MM.1S (cell line): ENCODE results near the gene KIAA0825.

Source experiments
- DNase-seq: peaks from one replicate; pipeline ENCODE4 v3.0.0-alpha.2; 2015
- H2AFZ ChIP-seq: fragments of 300-600 bp; sonication (generic); 2 replicates; pipeline ENCODE4 v1.6.0; 2016; ENCODE audit warnings: antibody characterized with exemption, low read length
- H3F3A ChIP-seq: fragments of 300-600 bp; sonication (generic); 2 replicates; pipeline ENCODE4 v1.6.1; 2016; ENCODE audit warnings: mild to moderate bottlenecking, antibody characterized with exemption, low read length, moderate library complexity, mixed read lengths; ENCODE audit not compliant: insufficient read depth
- H3K27ac ChIP-seq: fragments of 300-600 bp; sonication (generic); 2 replicates; pipeline ENCODE4 v1.5.1; 2016; ENCODE audit warnings: mild to moderate bottlenecking, low read length
- H3K27me3 ChIP-seq: fragments of 300-600 bp; sonication (generic); replicated peaks from 2 replicates; pipeline ENCODE4 v1.6.0; 2016; ENCODE audit warnings: low read length; ENCODE audit not compliant: insufficient read depth
- H3K36me3 ChIP-seq: fragments of 300-600 bp; sonication (generic); replicated peaks from 2 replicates; pipeline ENCODE4 v1.6.1; 2016; ENCODE audit warnings: mild to moderate bottlenecking, low read length, mixed read lengths; ENCODE audit not compliant: insufficient read depth
- H3K4me1 ChIP-seq: fragments of 300-600 bp; sonication (generic); 2 replicates; pipeline ENCODE4 v1.6.1; 2016; ENCODE audit warnings: low read length, mixed read lengths
- H3K4me2 ChIP-seq: fragments of 300-600 bp; sonication (generic); 2 replicates; pipeline ENCODE4 v1.6.0; 2016; ENCODE audit warnings: low read depth, low read length
- H3K4me3 ChIP-seq: fragments of 300-600 bp; sonication (generic); 2 replicates; pipeline ENCODE4 v1.5.1; 2016; ENCODE audit warnings: low read length, mixed read lengths
- H3K79me2 ChIP-seq: fragments of 300-600 bp; sonication (generic); 2 replicates; pipeline ENCODE4 v1.6.1; 2016; ENCODE audit warnings: mixed run types, low read length, mixed read lengths
- H3K9ac ChIP-seq: fragments of 300-600 bp; sonication (generic); 2 replicates; pipeline ENCODE4 v1.6.1; 2016; ENCODE audit warnings: low read length, mixed read lengths
- H3K9me2 ChIP-seq: fragments of 300-600 bp; sonication (generic); replicated peaks from 2 replicates; pipeline ENCODE4 v1.6.1; 2016; ENCODE audit warnings: mild to moderate bottlenecking, low read length, mixed read lengths; ENCODE audit not compliant: insufficient read depth
- H3K9me3 ChIP-seq: fragments of 300-600 bp; sonication (generic); replicated peaks from 2 replicates; pipeline ENCODE4 v1.6.1; 2016; ENCODE audit warnings: mild to moderate bottlenecking, low read length, mixed read lengths; ENCODE audit not compliant: insufficient read depth
- H4K20me1 ChIP-seq: fragments of 300-600 bp; sonication (generic); 2 replicates; pipeline ENCODE4 v1.6.1; 2016; ENCODE audit warnings: mild to moderate bottlenecking, low read length, moderate library complexity, mixed read lengths; ENCODE audit not compliant: insufficient read depth
- CTCF ChIP-seq: fragments of 300-600 bp; sonication (generic); IDR thresholded peaks from 2 replicates; pipeline ENCODE4 v1.5.1; 2016; ENCODE audit warnings: antibody characterized with exemption, low read length, mixed read lengths
- EZH2 ChIP-seq: fragments of 300-600 bp; sonication (generic); optimal IDR thresholded peaks from 2 replicates; pipeline ENCODE3; 2017; ENCODE audit warnings: low read depth, mild to moderate bottlenecking, antibody characterized with exemption, low read length, mixed read lengths
- EZH2phosphoT487 ChIP-seq: fragments of 300-600 bp; sonication (generic); IDR thresholded peaks from 2 replicates; pipeline ENCODE4 v1.6.1; 2018; ENCODE audit warnings: antibody characterized with exemption, low read length

Gene KIAA0825

GRCh38 chr5:94240596-94240992, 377.8 kb downstream of the KIAA0825 start:
- no peak for DNase-seq
- H3K9ac ChIP-seq, result no peak overlapping the region
- no peak overlapping the region for H3K27ac ChIP-seq
- H3K4me2 ChIP-seq, result no peak overlapping the region
- H3K9me3 ChIP-seq, result no peaks in the 10 kb centered on the region
- H4K20me1 ChIP-seq, result no peaks in the 10 kb centered on the region
- H3K9me2 ChIP-seq, result no peaks in the 10 kb centered on the region
- no peaks in the 10 kb centered on the region for H3K36me3 ChIP-seq
- TF ChIP-seq EZH2 (no peak), EZH2phosphoT487 (no peak), CTCF (no peak)
- H3K79me2 ChIP-seq, result no peaks in the 10 kb centered on the region
- H3K4me1 ChIP-seq, result no peaks in the 10 kb centered on the region
- H3K4me3 ChIP-seq, result no peak overlapping the region
- no peaks in the 10 kb centered on the region for H3K27me3 ChIP-seq
- no peak overlapping the region for H2AFZ ChIP-seq
- no peaks in the 10 kb centered on the region for H3F3A ChIP-seq

GRCh38 chr5:94240134-94240533, 378.3 kb downstream of the KIAA0825 start:
- no peaks in the 10 kb centered on the region for H3K79me2 ChIP-seq
- H3K9ac ChIP-seq, result no peak overlapping the region
- H3K36me3 ChIP-seq, result no peaks in the 10 kb centered on the region
- H3K4me2 ChIP-seq, result no peak overlapping the region
- H3K27me3 ChIP-seq, result no peaks in the 10 kb centered on the region
- no peaks in the 10 kb centered on the region for H4K20me1 ChIP-seq
- no peaks in the 10 kb centered on the region for H3K9me2 ChIP-seq
- TF ChIP-seq EZH2phosphoT487 (no peak), CTCF (no peak), EZH2 (no peak)
- DNase-seq, result no peak
- H3K4me3 ChIP-seq, result no peak overlapping the region
- H3K9me3 ChIP-seq, result no peaks in the 10 kb centered on the region
- no peak overlapping the region for H3K27ac ChIP-seq
- H3K4me1 ChIP-seq, result no peaks in the 10 kb centered on the region
- no peaks in the 10 kb centered on the region for H3F3A ChIP-seq
- no peak overlapping the region for H2AFZ ChIP-seq

GRCh38 chr5:94239266-94239665, 379.1 kb downstream of the KIAA0825 start:
- Histone ChIP-seq H3F3A (no peaks in the 10 kb centered on the region), H3K27ac (no peak overlapping the region), H3K4me2 (no peak overlapping the region), H3K4me3 (no peak overlapping the region), H4K20me1 (no peaks in the 10 kb centered on the region), H3K4me1 (no peaks in the 10 kb centered on the region), H3K9me2 (no peaks in the 10 kb centered on the region), H2AFZ (no peak overlapping the region), H3K36me3 (no peaks in the 10 kb centered on the region), H3K79me2 (no peaks in the 10 kb centered on the region), H3K27me3 (no peaks in the 10 kb centered on the region), H3K9ac (no peak overlapping the region), H3K9me3 (no peaks in the 10 kb centered on the region)
- TF ChIP-seq CTCF (no peak), EZH2phosphoT487 (no peak), EZH2 (no peak)
- no peak for DNase-seq
